HG02759 (cell line): ENCODE measurements around the gene KLHL14.
"Not testable (repeated sequence)": the region's sequence is repeated elsewhere in the genome, so short reads cannot be mapped to it uniquely, and the experiment has no call there.

Experiments used
- ATAC-seq: cut with Tn5 transposase; IDR thresholded peaks from one replicate; pipeline ENCODE4 v1.9.1; 2021; ENCODE audit warnings: mild to moderate bottlenecking, moderate library complexity; ENCODE audit not compliant: unreplicated experiment

KLHL14 gene

DNA sequence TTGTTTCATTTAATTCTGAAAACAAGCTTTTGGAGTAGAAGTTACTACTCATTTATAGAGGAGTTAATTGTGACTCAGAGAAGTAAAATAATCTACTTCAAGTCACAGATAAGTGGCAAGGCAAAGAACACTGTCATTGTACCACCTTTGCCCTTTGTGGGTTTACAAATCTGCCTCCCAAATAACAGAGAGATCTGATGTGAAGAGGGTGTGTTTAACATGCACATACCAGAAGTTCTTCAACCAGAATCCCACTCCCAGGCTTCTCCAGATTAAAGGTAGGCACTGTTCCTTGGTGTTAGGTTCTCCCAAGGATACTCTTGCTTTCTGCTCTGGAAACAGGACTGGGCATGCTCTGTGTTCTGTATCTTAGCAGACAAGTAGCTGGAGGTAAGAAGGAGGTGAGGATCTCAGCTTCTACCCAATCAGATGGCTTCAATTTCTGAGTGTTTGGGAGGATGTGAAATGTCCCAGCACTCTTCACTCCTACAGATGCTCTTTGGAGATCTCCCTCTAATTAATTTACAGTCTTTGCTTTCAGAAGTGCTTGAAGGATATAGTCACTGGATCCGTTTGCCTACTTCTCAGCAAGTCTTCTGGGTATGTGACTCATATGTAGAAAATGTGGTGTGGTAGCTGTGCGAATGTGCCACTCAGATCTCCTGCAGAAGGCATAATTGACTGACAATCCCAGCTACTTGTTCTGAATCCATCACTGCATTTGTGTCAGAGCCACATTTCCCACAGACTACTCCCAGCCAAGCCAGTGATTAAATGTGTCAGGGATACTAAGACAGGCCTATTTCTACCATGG is 111.1 kb downstream of the KLHL14 start:
- ATAC-seq, result no peak

DNA sequence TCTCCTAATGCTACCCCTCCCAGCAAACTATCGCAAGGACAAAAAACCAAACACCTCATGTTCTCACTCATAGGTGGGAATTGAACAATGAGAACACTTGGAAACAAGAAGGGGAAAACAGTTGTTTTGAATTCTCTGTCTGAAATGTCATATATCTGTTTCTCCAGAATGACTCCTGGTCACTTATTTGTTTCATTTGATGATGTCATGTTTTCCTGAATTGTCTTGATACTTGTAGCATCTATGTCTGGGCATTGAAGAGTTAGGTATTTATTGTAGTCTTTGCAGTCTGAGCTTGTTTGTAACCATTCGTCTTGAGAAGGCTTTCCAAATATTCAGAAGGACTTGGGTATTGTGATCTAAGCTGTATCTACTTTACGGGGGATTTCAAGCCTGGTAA is 118.3 kb downstream of the KLHL14 start:
- not testable (repeated sequence) for ATAC-seq

DNA sequence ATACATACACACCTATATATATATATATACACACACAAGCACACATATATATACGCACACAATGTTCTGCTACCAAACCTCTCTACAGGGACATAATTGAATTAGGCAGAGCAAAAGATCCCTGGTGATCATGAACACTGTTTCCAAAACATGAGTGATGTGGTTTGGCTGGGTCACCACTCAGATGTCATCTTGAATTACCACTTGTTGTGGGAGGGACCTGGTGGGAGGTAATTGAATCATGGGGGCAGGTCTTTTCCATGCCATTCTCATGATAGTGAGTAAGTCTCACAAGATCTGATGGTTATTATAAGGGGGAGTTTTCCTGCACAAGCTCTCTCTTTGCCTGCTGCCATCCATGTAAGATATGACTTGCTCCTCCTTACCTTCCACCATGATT is 135.2 kb downstream of the KLHL14 start:
- not testable (repeated sequence) for ATAC-seq

DNA sequence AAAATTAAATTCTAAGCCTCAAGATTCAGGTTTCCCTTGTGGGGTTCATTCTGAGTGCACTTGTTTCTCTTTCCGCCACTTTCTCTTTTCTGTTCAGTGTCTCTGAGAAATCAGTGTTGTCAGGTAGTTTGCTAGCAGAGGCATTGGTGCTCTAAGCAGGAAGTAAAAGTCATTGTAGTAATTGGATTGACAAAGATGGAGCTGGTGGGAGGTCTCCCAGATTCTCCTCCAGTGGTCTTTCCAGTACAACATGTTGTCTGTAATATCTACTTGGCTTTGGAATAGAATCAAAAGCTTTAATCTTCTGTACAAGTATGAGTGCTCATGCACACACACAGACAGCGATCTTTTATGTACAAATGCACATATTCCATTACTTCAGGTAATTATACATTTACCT is 135.6 kb downstream of the KLHL14 start:
- ATAC-seq, result no peak

DNA sequence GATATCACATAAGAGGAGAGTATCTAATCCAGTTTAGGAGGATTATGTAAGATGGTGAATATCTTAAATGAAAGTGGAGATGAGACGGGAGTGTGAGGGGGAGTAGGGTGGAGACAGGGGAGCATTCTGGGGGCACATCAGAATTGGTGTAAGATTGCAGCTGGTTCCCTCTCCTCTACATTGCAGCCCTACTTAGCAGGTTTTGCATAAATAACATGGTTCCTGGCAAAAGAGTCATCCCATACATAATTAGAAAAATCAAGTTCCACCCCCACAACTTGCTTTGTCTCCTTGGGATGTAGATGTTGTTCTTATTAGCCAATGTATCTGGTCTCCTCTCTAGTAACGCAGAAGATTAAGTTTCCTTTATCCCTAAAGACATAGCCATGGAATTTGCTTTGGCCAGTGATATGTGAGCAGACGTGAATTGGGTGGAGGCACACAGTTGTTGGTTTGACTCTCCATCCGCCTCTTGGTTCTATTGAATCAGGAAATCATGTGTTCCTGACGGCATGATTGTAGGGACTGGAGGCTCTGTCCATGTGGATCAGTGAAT is 137.9 kb downstream of the KLHL14 start:
- ATAC-seq, result no peak

DNA sequence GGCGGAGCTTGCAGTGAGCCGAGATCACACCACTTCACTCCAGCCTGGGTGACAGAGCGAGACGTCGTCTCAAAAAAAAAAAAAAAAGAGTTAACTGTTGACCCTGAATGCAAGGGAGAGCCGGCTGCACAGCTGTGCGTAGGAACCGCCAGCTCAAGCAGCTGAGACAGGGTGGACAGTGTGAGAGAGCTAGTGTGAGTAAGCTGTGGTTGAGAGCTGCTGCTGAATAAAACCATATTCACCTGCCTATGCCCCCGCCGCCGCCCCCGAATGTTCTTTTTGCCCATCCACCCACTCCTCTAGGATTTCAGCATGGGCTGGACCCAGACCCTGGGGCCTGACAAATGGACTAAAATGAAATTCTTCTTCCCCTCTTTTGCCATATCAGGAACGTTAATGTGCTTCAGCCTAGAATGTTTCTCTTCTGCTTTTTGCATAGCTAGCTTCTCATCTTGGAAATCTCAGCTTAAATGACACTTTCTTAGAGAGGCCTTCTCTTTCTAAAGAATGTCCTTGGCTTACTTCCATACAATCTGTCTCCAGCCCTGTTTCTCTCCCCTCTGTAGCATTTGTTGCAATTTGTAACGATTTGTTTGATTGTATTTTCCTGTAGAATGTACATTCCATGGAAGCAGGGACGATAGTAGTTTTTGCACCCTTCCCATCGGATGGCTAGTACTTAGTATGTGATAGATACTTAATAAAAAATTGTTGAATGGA is 142.7 kb downstream of the KLHL14 start:
- no peak for ATAC-seq

DNA sequence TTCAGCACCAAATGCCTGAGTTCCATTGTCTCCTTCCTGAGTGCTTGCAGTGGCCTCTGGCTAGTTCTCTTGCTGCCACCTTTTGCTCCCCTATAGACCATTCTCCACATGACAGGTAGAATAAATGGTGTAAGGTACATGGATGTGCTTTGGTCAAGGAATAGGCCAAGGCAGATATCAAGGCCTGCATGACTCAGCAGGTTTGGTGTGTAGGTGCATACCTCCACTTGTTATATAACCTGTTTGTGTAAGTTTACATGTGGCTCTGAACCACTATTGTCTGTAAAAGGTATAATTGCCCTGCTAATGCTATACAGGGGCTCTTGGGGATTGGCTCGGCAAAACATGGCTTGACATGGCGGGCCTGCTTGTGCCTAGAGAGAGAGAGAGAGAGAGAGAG is 143.5 kb downstream of the KLHL14 start:
- ATAC-seq, result no peak

DNA sequence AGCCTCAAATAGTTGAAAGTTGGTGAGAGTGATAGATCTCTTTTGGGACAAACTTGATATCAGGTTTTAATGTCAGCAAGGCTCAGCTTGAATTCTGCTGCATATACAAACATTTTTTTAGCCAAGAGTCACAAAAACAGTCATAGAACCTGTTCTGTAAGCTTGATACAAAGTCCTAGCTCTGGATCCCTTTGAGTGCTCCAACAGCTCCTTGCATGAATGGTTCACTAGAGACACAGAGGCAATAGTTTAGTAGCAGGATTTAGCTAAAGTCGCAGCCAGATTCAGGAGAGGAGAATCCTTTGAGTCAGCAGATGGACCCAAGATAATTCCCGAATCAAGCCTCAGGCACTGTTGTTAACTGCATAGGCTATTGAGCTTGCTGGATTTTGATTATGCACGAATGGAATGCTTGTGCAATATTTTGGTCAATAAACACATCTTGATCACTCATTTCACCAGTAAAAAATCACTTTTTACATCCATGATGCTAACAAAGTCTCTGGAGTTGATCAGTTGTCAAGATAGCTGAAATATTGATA is 148.6 kb downstream of the KLHL14 start:
- no peak for ATAC-seq

DNA sequence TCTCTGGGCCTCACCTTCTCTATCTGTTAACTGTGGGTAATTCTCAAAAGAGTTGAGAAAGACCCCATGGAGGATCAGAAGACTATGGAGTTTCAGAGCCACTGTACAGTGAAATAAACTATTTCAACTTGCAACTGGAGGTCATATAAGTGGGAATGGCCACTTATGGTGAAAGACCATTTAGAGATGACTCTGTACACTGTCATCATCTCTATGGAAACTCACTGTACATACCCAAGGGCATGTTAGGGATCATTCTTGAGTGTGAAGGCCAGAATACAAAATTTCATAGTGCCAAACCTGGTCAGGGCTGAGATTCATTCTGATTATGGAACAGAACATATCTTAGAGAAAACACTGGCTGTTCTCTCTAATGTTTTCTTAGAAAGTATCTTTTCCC is 149.3 kb downstream of the KLHL14 start:
- no peak for ATAC-seq
